Ureter (tissue), 1 donor: Measurements from ENCODE around the gene USP32. TPM values are rescaled to one million over a fixed set of nuclear protein-coding genes. Genes with fewer than 3 reads are reported as not detected.

Experiments
- DNase-seq: peaks from one replicate; pipeline ENCODE4 v3.0.0-alpha.2; 2020; ENCODE audit warnings: low spot score
- total RNA-seq: library from RNA; stranded (reverse); gene quantifications from one replicate; pipeline ENCODE4 v1.2.4, GENCODE V29; 2023
- donor health status: DM: yes; HTN: yes; CAD: no.

The USP32 gene
- total RNA-seq, 1 donor from 2014 or later, result 38.8 TPM

DNA sequence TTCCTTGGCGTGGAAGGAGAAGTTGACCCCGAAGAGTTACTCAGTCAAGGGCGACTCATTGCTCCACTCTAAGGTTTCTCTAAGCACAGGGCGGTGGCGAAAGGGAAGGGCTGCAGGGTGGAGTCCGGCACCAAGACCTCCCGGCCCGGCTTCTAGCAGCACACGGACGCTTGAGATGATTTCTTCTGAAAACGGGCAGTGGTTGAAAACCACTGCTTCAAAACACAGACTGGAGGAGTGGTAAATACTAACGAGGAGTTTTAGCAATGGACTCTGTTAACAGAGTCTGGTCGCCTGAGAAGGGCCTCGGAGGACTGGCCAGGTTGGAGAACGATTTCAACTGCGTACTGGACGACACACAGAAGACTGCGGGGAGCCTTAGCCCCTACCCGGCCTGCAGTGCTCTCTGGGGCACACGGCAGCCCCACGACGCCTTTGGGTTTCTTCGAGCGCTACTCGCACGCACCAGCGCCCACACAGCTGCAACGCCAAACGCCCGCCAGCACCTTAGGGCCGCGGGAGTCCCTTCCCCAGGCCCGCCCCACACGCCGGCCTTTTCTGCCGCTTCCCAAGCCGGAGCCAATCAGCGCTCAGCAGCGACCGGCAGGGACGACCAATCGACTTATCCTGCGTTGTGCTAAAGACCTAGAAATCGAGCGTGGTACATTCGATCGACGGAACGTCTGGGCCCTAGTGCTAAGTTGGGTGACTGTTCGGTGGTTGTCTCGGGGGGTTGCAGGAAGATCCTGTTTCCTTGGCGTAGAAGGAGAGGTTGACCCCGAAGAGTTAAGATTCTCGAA lies 256.6 kb downstream of the USP32 start:
- peak; percentile 89 for DNase-seq

DNA sequence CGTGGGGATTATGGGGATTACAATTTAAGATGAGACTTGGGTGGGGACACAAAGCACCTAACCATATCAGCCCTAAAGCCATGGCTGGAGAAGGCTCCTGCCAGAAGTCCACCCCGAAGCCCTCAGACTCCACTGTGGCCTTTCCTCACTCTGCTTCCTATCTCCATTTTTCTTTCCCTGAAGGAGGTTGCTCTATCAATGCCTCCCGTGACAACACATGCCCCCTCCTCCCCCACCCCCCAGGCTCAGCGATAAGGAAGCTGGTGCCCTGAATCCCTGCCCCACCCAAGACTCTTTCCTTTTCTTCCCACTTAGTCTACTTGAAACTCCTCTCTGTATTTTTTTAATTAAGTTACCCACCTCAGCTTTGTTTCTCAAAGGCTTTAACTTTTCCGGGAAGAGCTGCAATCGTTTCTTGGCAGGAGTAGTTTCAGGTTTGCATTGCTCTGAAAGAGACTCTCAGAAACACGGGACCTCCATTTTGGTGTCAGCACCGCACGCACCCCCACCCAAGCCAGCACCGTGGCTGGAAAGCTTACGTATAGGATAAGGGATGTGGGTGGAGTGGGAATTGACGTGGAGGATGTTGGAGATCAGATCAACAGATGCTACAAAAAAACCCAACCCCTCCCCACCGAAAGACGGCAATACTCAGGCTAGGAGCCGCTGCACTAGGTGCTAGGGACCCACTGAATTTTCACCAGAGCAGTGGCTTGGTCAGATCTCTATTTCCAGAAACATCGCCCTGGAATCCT lies 257.4 kb downstream of the USP32 start:
- DNase-seq, result peak; percentile 42

GRCh38 chr17:60130466-60130865 lies 261.5 kb downstream of the USP32 start:
- DNase-seq, result no peak

- DNase-seq, result no peak
These were observed 262.8 kb downstream of the USP32 start for GRCh38 chr17:60129164-60129563.

Other genes starting within 250 kb of the USP32 start
- gene CA4, start 242.2 kb downstream of the USP32 start, total RNA-seq, result 1.5 TPM
- gene CHCT1, start 30.4 kb upstream of the USP32 start, total RNA-seq, result not detected
- 52.3 TPM for gene APPBP2, start 134.1 kb upstream of the USP32 start, total RNA-seq
- 10.0 TPM for gene PPM1D, start 208.1 kb upstream of the USP32 start, total RNA-seq